AG09319 (cell line): ENCODE results near the gene NDOR1.

ENCODE experiments used
- DNase-seq: peaks from one replicate; pipeline ENCODE4 v3.0.0-alpha.2; 2010; ENCODE audit warnings: low read depth; ENCODE audit errors: extremely low read depth
- TF ChIP-seq, protein P1 (sequence below): IDR thresholded peaks from 2 replicates; pipeline ENCODE4 v1.5.1; 2011; ENCODE audit warnings: low read depth, mild to moderate bottlenecking, inconsistent platforms, low read length, moderate library complexity

NDOR1 gene

DNA sequence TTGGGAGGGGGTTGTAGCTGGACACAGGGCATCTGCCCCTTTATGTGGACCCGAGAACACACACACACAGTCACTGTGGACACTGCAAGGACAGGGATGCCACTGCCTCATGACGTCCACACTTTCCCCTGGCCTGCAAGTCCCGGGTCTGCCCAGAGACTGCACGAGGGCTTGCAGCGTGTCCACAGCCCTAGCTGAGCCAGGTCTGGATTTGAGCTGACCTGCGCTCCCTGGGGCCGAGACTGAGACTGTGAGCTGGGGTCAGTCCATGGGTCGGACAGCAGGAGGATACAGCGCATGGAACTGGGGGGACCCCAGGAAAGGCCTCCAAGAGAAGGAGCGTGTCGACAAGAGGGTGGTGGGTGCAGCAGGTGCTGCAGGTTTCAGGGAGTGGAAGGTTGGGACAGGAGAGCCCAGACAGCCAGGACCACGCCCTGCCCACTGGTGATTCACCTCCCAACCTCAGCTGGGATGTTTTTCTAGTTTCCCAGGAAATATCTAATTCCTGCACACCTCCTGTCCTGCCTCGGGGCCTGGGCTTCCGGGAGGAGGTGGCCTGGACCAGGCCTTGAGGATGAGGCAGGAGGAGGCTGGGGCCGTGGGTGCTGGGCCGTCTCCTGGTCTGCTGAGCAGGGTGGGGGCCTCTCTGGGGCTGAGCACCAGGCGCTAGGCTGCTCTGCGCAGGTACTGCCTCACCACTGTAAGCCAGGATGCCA, 21.0 kb downstream of the NDOR1 start:
- no peak for DNase-seq

DNA sequence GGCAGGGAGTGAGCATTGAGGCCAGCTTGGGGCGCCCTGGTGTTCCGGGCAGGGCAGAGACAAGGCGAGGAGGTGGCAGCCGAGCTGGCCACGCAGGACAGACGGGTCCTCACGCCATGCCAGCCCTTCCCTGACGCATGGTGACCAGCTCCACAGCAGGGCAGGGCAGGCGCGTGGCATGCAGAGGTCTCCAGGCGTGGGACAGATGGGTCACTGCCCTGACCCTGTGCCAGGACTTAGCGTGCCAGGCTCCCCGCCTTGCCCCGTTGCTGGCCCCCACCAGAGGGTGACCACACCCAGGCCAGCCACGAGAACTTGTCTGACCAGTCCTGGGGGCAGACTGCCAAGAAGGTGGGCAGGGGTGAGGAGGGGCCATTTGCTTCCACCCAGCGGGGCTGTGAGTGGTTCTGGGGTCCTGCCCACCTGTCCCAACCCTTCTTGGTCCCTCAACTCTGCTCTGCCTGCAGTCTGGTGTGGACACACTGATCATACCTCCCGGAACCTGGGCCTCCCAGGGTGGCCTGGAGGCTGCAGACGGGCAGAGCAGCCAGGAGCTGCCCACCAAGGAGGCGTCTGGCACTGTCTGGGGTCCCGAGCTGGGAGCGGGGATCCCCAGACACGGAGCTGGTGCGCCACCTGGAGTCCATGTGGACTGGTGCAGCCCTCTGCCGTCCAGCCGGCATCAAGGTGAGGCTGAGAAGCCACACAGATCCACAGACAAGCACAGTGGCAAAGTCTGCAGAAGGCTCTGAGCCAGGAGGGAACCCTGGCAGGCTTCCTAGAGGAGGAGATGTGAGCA, 21.8 kb downstream of the NDOR1 start, which contains the start of gene RNF224:
Gene RNF224 (plus strand): TSS at position 449 of the 799 bp plus-strand sequence. CDS start 834 bp downstream, outside the sequence.
- TF ChIP-seq, protein P1, sequence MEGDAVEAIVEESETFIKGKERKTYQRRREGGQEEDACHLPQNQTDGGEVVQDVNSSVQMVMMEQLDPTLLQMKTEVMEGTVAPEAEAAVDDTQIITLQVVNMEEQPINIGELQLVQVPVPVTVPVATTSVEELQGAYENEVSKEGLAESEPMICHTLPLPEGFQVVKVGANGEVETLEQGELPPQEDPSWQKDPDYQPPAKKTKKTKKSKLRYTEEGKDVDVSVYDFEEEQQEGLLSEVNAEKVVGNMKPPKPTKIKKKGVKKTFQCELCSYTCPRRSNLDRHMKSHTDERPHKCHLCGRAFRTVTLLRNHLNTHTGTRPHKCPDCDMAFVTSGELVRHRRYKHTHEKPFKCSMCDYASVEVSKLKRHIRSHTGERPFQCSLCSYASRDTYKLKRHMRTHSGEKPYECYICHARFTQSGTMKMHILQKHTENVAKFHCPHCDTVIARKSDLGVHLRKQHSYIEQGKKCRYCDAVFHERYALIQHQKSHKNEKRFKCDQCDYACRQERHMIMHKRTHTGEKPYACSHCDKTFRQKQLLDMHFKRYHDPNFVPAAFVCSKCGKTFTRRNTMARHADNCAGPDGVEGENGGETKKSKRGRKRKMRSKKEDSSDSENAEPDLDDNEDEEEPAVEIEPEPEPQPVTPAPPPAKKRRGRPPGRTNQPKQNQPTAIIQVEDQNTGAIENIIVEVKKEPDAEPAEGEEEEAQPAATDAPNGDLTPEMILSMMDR: peak; percentile 89
- peak; percentile 20 for DNase-seq

More for the DNA sequence above, 21.0 kb downstream of the NDOR1 start:
- TF ChIP-seq, protein P1: no peak

DNA sequence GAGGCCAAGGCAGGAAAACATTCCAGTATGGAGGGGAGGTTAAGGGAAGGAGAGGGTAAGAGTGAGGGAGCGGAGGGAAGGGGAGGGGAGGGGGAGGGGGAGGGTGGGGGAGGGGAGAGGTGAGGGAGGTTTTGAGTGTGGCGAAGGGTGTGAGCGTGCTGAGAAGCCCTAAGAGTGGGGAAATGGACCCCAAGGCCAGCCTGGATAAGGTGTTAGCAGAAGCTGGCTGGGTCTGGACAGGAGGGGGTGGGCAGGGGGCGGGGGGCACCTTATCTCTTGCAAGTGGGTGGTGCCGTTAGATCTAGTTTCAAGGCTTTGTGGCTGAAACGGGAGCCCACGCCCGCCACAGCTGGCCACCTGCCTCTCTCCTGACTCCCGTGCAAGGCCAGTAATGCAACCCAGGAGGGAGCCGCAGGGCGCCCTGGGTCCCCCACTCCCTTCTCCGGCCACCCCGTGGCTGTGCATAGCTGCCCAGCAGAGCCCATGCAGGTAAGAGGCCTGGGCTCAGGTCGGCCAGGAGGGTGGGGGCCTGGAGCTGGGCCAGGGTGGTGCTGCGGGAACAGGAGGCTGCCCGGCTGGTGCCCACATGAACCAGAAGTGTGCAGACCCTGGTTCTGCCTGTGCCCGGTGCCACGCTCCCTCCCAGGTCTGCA, 22.5 kb downstream of the NDOR1 start:
- DNase-seq: no peak
- TF ChIP-seq, protein P1: no peak

DNA sequence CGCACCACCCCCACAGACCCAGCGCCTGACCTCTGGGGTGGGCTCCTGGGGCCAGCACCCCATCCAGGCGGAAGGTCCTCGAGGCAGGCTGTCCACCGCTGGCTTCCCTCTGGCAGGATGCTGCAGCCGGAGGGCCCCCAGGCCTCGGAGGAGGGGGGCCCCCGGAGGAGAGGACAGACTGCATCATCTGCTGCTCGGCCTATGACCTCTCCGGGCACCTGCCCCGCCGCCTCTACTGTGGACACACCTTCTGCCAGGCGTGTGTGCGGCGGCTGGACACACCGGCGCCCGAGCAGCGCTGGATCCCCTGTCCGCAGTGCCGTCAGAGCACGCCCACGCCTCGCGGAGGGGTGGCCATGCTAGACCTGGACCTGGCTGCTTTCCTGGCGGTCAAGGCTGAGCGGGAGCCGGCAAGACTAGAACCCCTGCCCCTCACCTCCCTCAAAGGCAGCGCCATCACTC, 23.0 kb downstream of the NDOR1 start:
- TF ChIP-seq, protein P1: no peak
- DNase-seq: no peak

DNA sequence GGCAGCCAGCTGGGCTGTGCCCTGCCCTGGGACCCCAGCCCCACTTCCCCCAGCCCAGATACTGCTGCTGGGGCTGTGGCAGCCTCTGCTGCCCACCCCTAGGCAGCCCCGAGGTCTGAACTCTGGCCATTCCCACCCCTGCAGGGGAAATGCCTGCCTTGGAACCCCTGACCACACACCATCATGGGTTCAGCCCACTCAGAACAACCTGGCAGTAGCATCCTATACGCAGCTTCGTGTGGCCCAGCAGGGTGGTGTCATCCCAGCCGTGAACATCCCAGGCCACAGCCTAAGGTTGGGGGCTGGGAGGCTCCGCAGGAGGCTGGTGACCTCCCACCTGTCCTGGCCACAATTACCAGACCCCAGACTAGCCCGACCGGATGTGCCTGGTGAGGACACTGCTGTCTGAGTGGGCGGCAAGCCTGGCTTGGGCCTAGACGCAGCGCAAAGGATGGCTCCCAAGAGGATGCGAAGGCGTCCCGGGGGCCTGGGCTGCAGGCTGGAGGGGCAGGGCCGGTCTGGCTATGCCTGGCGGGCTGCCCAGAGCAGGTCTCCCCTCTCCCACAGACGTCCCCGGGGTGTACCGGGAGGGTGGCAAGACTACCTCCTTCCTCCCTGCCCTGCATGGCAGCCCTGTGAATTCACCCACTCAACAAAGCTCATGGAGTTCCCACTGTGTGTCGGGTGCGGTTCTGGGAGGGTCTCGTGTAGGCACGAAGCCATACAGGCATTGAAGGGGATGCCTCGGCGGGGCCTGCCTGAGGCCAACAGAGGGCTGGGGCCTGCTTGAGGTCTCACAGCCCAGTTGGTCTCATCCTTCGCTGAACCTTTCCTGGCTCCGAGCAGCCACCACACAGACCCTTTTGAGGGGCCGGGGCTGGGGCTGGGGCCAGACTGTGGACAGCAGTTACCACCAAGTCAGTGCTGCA, 23.7 kb downstream of the NDOR1 start:
- DNase-seq: no peak
- TF ChIP-seq, protein P1: no peak

DNA sequence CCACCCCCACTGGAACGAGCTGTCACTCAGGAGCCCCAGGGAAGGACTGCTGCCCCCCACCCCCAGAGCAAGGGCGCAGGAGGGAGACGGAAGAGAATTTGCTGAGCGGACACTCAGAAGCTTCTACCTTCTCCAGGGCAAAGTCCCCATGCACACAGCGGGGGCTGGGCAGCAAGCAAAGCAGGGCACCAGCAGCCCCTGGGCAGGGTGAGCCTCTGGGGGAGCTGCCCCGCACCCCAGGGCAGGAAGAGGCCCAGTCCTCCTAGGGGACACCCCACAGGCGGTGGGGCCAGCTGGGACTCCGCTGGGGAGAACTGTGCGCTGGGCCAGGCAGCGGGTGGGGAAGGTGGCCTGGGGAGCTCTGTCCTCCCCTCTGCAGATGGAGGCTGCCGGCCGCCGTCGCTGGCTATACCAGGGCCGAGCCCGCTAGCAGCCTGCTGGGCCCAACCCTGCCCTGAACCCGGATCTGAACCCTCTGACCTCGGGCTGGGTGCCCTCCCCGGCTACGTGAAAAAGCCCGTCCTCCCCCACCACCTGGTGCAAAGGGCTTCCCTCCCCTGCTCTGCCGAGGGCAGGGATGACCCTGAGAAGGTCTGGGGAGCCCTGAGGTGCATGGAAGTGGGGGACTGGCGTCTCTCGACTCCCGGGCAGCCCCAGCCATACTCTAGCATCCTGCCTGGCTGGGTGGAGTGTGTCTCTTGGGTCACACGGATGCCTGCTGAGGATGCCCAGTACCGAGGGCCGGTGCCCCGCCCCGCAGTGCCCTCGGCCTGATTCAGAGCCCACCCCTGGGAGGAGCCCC, 24.6 kb downstream of the NDOR1 start:
- TF ChIP-seq, protein P1: no peak
- no peak for DNase-seq
